ENCODE data around the gene PPP1R14B. TPM values are rescaled to one million over a fixed set of nuclear protein-coding genes. Genes with fewer than 3 reads are reported as not detected.

PPP1R14B gene
- total RNA-seq, 2 experiments from 2014 or later, result 285 to 287 TPM

DNA sequence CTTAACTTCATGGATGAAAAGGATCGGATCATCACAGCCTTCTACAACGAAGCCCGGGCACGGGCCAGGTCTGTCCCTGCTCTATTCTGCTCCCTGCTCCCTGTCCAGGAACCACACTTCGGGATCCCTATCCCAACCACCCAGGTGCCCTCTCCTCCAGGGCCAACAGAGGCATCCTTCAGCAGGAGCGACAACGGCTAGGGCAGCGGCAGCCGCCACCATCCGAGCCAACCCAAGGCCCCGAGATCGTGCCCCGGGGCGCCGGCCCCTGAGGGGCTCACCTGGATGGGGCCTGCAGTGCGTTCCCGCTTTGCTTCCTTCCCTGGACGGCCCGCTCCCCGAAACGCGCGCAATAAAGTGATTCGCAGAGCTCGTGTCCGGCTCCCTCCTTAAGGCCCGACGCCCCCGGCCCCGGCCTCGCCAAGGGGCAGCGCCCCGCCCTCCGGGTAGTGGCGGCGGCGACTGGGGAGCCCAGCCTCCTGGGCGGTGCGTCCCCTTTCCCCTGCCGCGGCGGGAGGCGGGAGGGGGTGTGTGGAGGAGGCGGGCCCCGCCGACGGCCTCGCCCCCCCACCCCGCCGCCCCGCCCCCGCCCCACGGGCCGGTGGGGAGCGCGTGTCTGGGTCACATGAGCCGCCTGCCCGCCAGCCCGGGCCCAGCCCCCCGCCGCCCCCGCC lies 12.7 kb downstream of the PPP1R14B start, which contains the start of gene VEGFB:
Gene VEGFB (plus strand): TSS at position 672 of the 674 bp plus-strand sequence. CDS start 250 bp downstream, outside the sequence.
- POLR2A ChIA-PET, result interaction anchor here (4.6 kb wide), 1 partner anchor 25 kb away, joined by 39 read pairs; the partner anchor contains the start of gene FERMT3
- CTCF ChIA-PET, result interaction anchor here (0.6 to 0.9 kb wide), 2 partner anchors 12 to 34 kb away, joined by 3 read pairs; partner anchors contain the start of gene PPP1R14B
- Mint-ChIP-seq H3K9me3 (no peaks in the 10 kb centered on the region), H3K27ac (peak within 1 kb of the TSS; percentile 83), H3K36me3 (ENCODE audit: low read depth) (peaks cover 20% of the 10 kb centered on the region), H3K27me3 (no peaks in the 10 kb centered on the region), H3K4me1 (ENCODE audit: low read depth) (peaks cover 35% of the 10 kb centered on the region), H3K4me3 (peak within 1 kb of the TSS; percentile 88)
- DNase-seq (peak; percentile 65), ATAC-seq (peak; percentile 51)
- TF ChIP-seq, protein P1, sequence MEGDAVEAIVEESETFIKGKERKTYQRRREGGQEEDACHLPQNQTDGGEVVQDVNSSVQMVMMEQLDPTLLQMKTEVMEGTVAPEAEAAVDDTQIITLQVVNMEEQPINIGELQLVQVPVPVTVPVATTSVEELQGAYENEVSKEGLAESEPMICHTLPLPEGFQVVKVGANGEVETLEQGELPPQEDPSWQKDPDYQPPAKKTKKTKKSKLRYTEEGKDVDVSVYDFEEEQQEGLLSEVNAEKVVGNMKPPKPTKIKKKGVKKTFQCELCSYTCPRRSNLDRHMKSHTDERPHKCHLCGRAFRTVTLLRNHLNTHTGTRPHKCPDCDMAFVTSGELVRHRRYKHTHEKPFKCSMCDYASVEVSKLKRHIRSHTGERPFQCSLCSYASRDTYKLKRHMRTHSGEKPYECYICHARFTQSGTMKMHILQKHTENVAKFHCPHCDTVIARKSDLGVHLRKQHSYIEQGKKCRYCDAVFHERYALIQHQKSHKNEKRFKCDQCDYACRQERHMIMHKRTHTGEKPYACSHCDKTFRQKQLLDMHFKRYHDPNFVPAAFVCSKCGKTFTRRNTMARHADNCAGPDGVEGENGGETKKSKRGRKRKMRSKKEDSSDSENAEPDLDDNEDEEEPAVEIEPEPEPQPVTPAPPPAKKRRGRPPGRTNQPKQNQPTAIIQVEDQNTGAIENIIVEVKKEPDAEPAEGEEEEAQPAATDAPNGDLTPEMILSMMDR (IDR thresholded peaks at IDR 0.05), result no peak
- intact Hi-C loops (cut with micrococcal nuclease), result no loop called here

DNA sequence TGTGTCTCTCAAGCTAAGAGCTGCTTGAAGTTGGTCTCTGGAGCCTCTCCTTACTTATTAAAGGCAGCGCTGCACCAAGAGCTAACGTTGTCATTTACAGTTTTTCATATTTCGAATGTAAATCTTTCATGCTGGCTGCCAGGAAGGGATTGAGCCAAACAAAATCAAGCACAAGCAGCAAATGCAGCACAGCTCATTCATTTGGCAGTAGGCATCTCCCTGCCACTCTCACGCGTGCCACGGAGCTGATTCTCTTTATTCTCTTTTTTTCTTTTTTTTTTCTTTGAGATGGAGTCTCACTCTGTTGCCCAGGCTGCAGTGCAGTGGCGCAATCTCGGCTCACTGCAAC lies 13.8 kb downstream of the PPP1R14B start:
- ChIA-PET POLR2A (interaction anchor here (1.0 to 4.6 kb wide), 5 partner anchors 9 to 37 kb away, joined by 5 to 39 read pairs (median 6); partner anchors contain the start of gene FERMT3), CTCF (interaction anchor here (0.9 to 1.6 kb wide), 3 partner anchors 27 to 71 kb away, joined by 3 to 9 read pairs (median 4); no protein-coding TSS in a partner anchor)
- H3K36me3 Mint-ChIP-seq (ENCODE audit: low read depth), result peaks cover 17% of the 10 kb centered on the region
- H3K27ac Mint-ChIP-seq, result no peak overlapping the region
- intact Hi-C loops (cut with micrococcal nuclease), result no loop called here
- H3K4me3 Mint-ChIP-seq, result no peak overlapping the region
- DNase-seq, result no peak
- TF ChIP-seq, protein P1 (IDR thresholded peaks at IDR 0.05), result no peak
- peaks cover 32% of the 10 kb centered on the region for H3K4me1 Mint-ChIP-seq (ENCODE audit: low read depth)
- ATAC-seq, result no peak
- H3K9me3 Mint-ChIP-seq, result no peaks in the 10 kb centered on the region
- H3K27me3 Mint-ChIP-seq, result no peaks in the 10 kb centered on the region

DNA sequence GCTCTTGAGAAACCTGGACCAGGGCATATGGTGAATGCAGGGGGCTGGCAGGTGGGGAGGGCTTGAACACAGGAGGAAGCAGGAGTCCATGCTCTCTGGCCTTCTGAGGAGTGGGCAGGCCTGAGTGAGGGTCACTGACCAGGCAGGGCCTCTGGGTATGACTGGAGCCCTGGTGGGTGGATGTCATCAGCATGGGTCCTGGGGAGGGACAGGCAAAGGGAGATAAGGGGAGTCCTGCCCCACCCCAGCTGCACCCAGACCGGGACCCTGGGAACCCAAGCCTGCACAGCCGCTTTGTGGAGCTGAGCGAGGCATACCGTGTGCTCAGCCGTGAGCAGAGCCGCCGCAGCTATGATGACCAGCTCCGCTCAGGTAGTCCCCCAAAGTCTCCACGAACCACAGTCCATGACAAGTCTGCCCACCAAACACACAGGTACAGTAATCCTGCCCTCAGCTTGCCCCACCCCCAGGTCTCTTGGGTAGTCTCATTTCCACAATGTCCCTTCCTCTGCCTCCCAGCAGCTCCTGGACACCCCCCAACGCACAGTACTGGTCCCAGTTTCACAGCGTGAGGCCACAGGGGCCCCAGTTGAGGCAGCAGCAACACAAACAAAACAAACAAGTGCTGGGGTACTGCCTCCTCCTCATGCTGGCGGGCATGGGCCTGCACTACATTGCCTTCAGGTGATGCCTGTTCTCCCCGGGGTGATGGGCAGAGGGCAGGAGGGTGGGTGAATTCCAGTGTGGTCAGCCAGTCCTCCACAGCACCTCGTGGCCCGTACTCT lies 14.4 kb downstream of the PPP1R14B start:
- DNase-seq (no peak), ATAC-seq (no peak)
- H3K36me3 Mint-ChIP-seq (ENCODE audit: low read depth), result peaks cover 14% of the 10 kb centered on the region
- H3K9me3 Mint-ChIP-seq, result no peaks in the 10 kb centered on the region
- H3K27ac Mint-ChIP-seq, result peak overlapping the region; percentile 11
- POLR2A ChIA-PET, result interaction anchor here (0.8 to 4.6 kb wide), 11 partner anchors 7 to 84 kb away, joined by 3 to 39 read pairs (median 5); partner anchors contain the start of gene FERMT3
- CTCF ChIA-PET, result interaction anchor here (0.9 to 1.6 kb wide), 3 partner anchors 16 to 72 kb away, joined by 3 to 9 read pairs (median 4); no protein-coding TSS in a partner anchor
- TF ChIP-seq, protein P1 (IDR thresholded peaks at IDR 0.05), result no peak
- H3K4me1 Mint-ChIP-seq (ENCODE audit: low read depth), result peaks cover 31% of the 10 kb centered on the region
- H3K4me3 Mint-ChIP-seq, result peak overlapping the region; percentile 81
- no peaks in the 10 kb centered on the region for H3K27me3 Mint-ChIP-seq
- intact Hi-C loops (cut with micrococcal nuclease), result no loop called here

DNA sequence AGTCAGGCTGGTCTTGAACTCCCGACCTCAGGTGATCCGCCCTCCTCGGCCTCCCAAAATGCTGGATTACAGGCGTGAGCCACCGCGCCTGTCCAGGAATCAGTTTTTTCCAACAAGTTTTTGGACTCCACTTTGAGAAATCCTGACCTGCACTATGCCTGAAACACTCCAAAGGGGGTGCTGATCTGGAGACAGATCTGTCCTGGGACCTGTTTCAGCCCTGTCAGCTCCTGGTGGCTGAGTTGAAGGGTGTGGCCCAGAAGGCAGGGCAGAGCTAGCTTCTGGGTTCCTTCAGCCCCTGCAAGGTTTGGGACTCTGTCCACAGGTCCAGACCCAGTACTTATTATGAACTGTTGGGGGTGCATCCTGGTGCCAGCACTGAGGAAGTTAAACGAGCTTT lies 15.2 kb downstream of the PPP1R14B start:
- POLR2A ChIA-PET, result interaction anchor here (0.8 to 4.6 kb wide), 9 partner anchors 8 to 85 kb away, joined by 3 to 39 read pairs (median 4); partner anchors contain the start of gene FERMT3
- no peak for ATAC-seq
- CTCF ChIA-PET, result interaction anchor here (0.9 to 1.5 kb wide), 3 partner anchors 15 to 40 kb away, joined by 3 to 5 read pairs (median 3); no protein-coding TSS in a partner anchor
- Mint-ChIP-seq H3K4me1 (ENCODE audit: low read depth) (peaks cover 34% of the 10 kb centered on the region), H3K27me3 (no peaks in the 10 kb centered on the region), H3K27ac (no peak overlapping the region), H3K9me3 (no peaks in the 10 kb centered on the region), H3K36me3 (ENCODE audit: low read depth) (peaks cover 13% of the 10 kb centered on the region), H3K4me3 (peak overlapping the region; percentile 81)
- DNase-seq, result no peak
- intact Hi-C loops (cut with micrococcal nuclease), result no loop called here
- TF ChIP-seq, protein P1 (IDR thresholded peaks at IDR 0.05), result no peak

Measured in activated CD8-positive, alpha-beta T cell treated with anti-CD3 and anti-CD28 coated beads for 36 hours (primary cell).